ENCODE results near the gene CSPG4. TPM values are rescaled to one million over a fixed set of nuclear protein-coding genes. Genes with fewer than 3 reads are reported as not detected.

The CSPG4 gene
- total and polyA plus RNA-seq, 2 of the 8 experiments (the other 6 are each of a cell fraction or from before 2014, with no cell fraction given) = 1.4 to 3.0 TPM

GRCh38 chr15:75704263-75704615 lies 8.4 kb downstream of the CSPG4 start:
- H4K20me1 ChIP-seq (replicated peaks in 1 of 2; ENCODE audit: control insufficient read depth in 1 of 2, insufficient read depth in 2 of 2, low read length in 2 of 2) = peaks cover 0 to 4% of the 10 kb centered on the region in 2 experiments
- no peak overlapping the region for H3K18ac ChIP-seq (ENCODE audit: extremely low read depth, low read length)
- H3K23ac ChIP-seq (ENCODE audit: insufficient read length) = no peak overlapping the region
- no peak overlapping the region for H3K56ac ChIP-seq (replicated peaks; ENCODE audit: insufficient read length, low read depth, low read length)
- no peak overlapping the region for H3K4me3 ChIP-seq (ENCODE audit: extremely low read depth in 1 of 4, insufficient read depth in 2 of 4, low read depth in 3 of 4, low read length in 4 of 4)
- H4K8ac ChIP-seq (ENCODE audit: extremely low read depth, insufficient read depth, low read length) = no peak overlapping the region
- H2BK120ac ChIP-seq (replicated peaks; ENCODE audit: low read depth, low read length) = no peak overlapping the region
- FAIRE-seq (no peak), DNase-seq (ENCODE audit: low read depth in 1 of 2, low spot score in 2 of 2) (no peak)
- no peak overlapping the region for H3K14ac ChIP-seq (ENCODE audit: insufficient read length)
- H4K91ac ChIP-seq (replicated peaks; ENCODE audit: insufficient read length, low read length) = no peak overlapping the region
- H2AFZ ChIP-seq (ENCODE audit: low read length) = no peak overlapping the region
- POLR2A ChIA-PET (ENCODE audit: partially characterized antibody) = no interaction called here
- peaks cover 0 to 6% (median 1%) of the 10 kb centered on the region in 4 experiments; a peak in 3 of 7 replicates for H3K4me1 ChIP-seq (replicated peaks in 1 of 4; ENCODE audit: control insufficient read depth in 3 of 4, insufficient read depth in 4 of 4, low read length in 3 of 4)
- no peaks in the 10 kb centered on the region for H3K79me1 ChIP-seq (ENCODE audit: low read depth, low read length)
- no peaks in the 10 kb centered on the region for H3K27me3 ChIP-seq (replicated peaks in 1 of 4; ENCODE audit: control insufficient read depth in 3 of 4, extremely low read depth in 1 of 4, insufficient read depth in 3 of 4, low read length in 3 of 4)
- no peak overlapping the region for H2BK12ac ChIP-seq (ENCODE audit: low read depth, low read length)
- H2BK15ac ChIP-seq (ENCODE audit: low read length) = no peak overlapping the region
- no peak overlapping the region for H2AK5ac ChIP-seq (ENCODE audit: low read depth, low read length)
- H3K23me2 ChIP-seq (ENCODE audit: low read depth, low read length) = no peaks in the 10 kb centered on the region
- H3K27ac ChIP-seq (ENCODE audit: low read depth, low read length) = no peak overlapping the region
- H2BK5ac ChIP-seq (ENCODE audit: low read depth, low read length) = no peak overlapping the region
- no peak overlapping the region for H3K4ac ChIP-seq (replicated peaks; ENCODE audit: insufficient read length, low read depth, low read length)
- no peak overlapping the region for H4K5ac ChIP-seq (ENCODE audit: insufficient read length, low read depth, low read length)
- H3K9ac ChIP-seq (replicated peaks in 1 of 4; ENCODE audit: extremely low read depth in 1 of 4, low read depth in 3 of 4, low read length in 3 of 4) = no peak overlapping the region
- WGBS, 2 experiments (ENCODE audit: extremely low coverage in 1 of 2, insufficient coverage in 1 of 2, insufficient read length in 1 of 2, insufficient replicate concordance in 2 of 2, low coverage in 1 of 2, low lambda C conversion rate in 2 of 2, missing lambda C conversion rate in 1 of 2) = 84% methylated on average over 6 of the region's 6 CpGs; no CpG with 5 or more reads in 1 of the 2 experiments
- H2BK20ac ChIP-seq (ENCODE audit: low read length) = no peak overlapping the region
- H3K9me3 ChIP-seq (ENCODE audit: insufficient read depth in 2 of 2, low read depth in 1 of 2, low read length in 1 of 2) = no peaks in the 10 kb centered on the region
- CTCF ChIA-PET (ENCODE audit: partially characterized antibody) = interaction anchor here (1.1 kb wide), 1 partner anchor 24 kb away, joined by 3 read pairs; no protein-coding TSS in a partner anchor
- H3K79me2 ChIP-seq (ENCODE audit: control insufficient read depth in 1 of 2, insufficient read depth in 2 of 2, low read length in 2 of 2) = no peaks in the 10 kb centered on the region
- H3K4me2 ChIP-seq (ENCODE audit: insufficient read depth in 1 of 2, low read depth in 2 of 2, low read length in 2 of 2) = no peak overlapping the region
- no peaks in the 10 kb centered on the region for H3K36me3 ChIP-seq (ENCODE audit: control insufficient read depth in 2 of 4, insufficient read depth in 4 of 4, low read length in 3 of 4)
- TF ChIP-seq PHF8 (conservative IDR thresholded peaks at IDR 0.05; ENCODE audit: low read depth, low read length) (no peak), BRCA1 (IDR thresholded peaks at IDR 0.05; ENCODE audit: low read depth, low read length) (no peak), ASH2L (IDR thresholded peaks at IDR 0.05; ENCODE audit: low read length) (no peak), CTBP2 (IDR thresholded peaks at IDR 0.05; ENCODE audit: borderline replicate concordance, insufficient read depth, insufficient read length, low read length) (no peak), RXRA (IDR thresholded peaks at IDR 0.05; ENCODE audit: insufficient read depth, low read depth, low read length) (no peak), CREB1 (IDR thresholded peaks at IDR 0.05) (no peak), SRF (IDR thresholded peaks at IDR 0.05; ENCODE audit: low read depth, low read length) (no peak), TBP (IDR thresholded peaks at IDR 0.05; ENCODE audit: low read depth, low read length) (no peak), ATF2 (IDR thresholded peaks at IDR 0.05; ENCODE audit: low read length) (no peak), ZNF274 (IDR thresholded peaks at IDR 0.05; ENCODE audit: borderline replicate concordance, extremely low read depth, low read length) (no peak), GTF2F1 (IDR thresholded peaks at IDR 0.05; ENCODE audit: borderline replicate concordance, low read depth, low read length) (no peak), HDAC6 (IDR thresholded peaks at IDR 0.05; ENCODE audit: low read depth, low read length) (no peak), SP4 (IDR thresholded peaks at IDR 0.05; ENCODE audit: low read length) (no peak), SP2 (IDR thresholded peaks at IDR 0.05; ENCODE audit: low read length) (no peak), TAF1 (IDR thresholded peaks at IDR 0.05; ENCODE audit: low read depth, low read length) (no peak)

All from H1 (cell line).